H1 (cell line): ENCODE measurements around the gene NCAPD3. TPM values are rescaled to one million over a fixed set of nuclear protein-coding genes. Genes with fewer than 3 reads are reported as not detected.

ENCODE experiments used
- CTCF ChIA-PET: fragments of 300-600 bp; sonication (Branson Sonifier 250); formaldehyde crosslinking; loops from one replicate; lab custom pipeline; 2021; ENCODE audit not compliant: partially characterized antibody; lab: Charles Lee
- POLR2A ChIA-PET: fragments of 300-600 bp; sonication (Branson Sonifier 250); formaldehyde crosslinking; loops from one replicate; lab custom pipeline; 2021; ENCODE audit warnings: inconsistent platforms; ENCODE audit not compliant: partially characterized antibody; lab: Charles Lee
- DNase-seq, 2 experiments: peaks; one replicate each; pipeline versions ENCODE4 v3.0.0 to v3.0.0-alpha.2; 2010 to 2022; ENCODE audit warnings: low spot score in 2 of 2, low read depth in 1 of 2, mixed read lengths in 1 of 2
- FAIRE-seq: peaks from 2 replicates; lab custom pipeline; 2011; peaks lifted over from hg19 to GRCh38; lab: Jason Lieb, UNC
- H2AFZ ChIP-seq: 2 replicates; pipeline ENCODE4 v1.8.1; 2012; ENCODE audit warnings: low read length, inconsistent platforms
- H2AK5ac ChIP-seq: 2 replicates; pipeline ENCODE4 v1.6.1; 2013; ENCODE audit warnings: low read depth, low read length
- H2BK120ac ChIP-seq: replicated peaks from 2 replicates; pipeline ENCODE3; 2013; ENCODE audit warnings: low read depth, low read length, inconsistent platforms
- H2BK12ac ChIP-seq: 2 replicates; pipeline ENCODE4 v1.6.1; 2013; ENCODE audit warnings: low read depth, low read length
- H2BK15ac ChIP-seq: 2 replicates; pipeline ENCODE4 v1.6.1; 2013; ENCODE audit warnings: low read length
- H2BK20ac ChIP-seq: 2 replicates; pipeline ENCODE4 v1.6.1; 2013; ENCODE audit warnings: low read length
- H2BK5ac ChIP-seq: 2 replicates; pipeline ENCODE4 v1.6.1; 2013; ENCODE audit warnings: low read depth, low read length
- H3K14ac ChIP-seq: 2 replicates; pipeline ENCODE4 v1.6.1; 2013; ENCODE audit warnings: inconsistent platforms; ENCODE audit not compliant: insufficient read length
- H3K18ac ChIP-seq: 2 replicates; pipeline ENCODE4 v1.6.1; 2013; ENCODE audit warnings: low read length; ENCODE audit errors: extremely low read depth
- H3K23ac ChIP-seq: 2 replicates; pipeline ENCODE4 v1.6.1; 2013; ENCODE audit warnings: inconsistent platforms; ENCODE audit not compliant: insufficient read length
- H3K23me2 ChIP-seq: 2 replicates; pipeline ENCODE4 v1.6.1; 2013; ENCODE audit warnings: low read depth, low read length
- H3K27ac ChIP-seq: 2 replicates; pipeline ENCODE4 v1.6.1; 2011; ENCODE audit warnings: low read depth, low read length, inconsistent platforms
- H3K27me3 ChIP-seq, 4 experiments: replicated peaks in 1 of 4; 1 replicate in 1 of 4; 2 replicates in 3 of 4; pipeline versions ENCODE4 v1.6.1 to v1.8.1; 2011 to 2013; ENCODE audit warnings: low read length in 3 of 4, mild to moderate bottlenecking in 3 of 4, inconsistent platforms in 2 of 4, mixed read lengths in 2 of 4, moderate library complexity in 1 of 4; ENCODE audit not compliant: control insufficient read depth in 3 of 4, insufficient read depth in 3 of 4; ENCODE audit errors: extremely low read depth in 1 of 4
- H3K36me3 ChIP-seq, 4 experiments: 2 replicates each; pipeline versions ENCODE4 v1.6.1 to v1.8.1; 2011 to 2013; ENCODE audit warnings: mild to moderate bottlenecking in 4 of 4, low read length in 3 of 4, moderate library complexity in 2 of 4, control low read depth in 1 of 4, inconsistent platforms in 1 of 4; ENCODE audit not compliant: insufficient read depth in 4 of 4, control insufficient read depth in 2 of 4
- H3K4ac ChIP-seq: replicated peaks from 2 replicates; pipeline ENCODE3; 2013; ENCODE audit warnings: low read length, low read depth, mixed read lengths, inconsistent platforms; ENCODE audit not compliant: insufficient read length
- H3K4me1 ChIP-seq, 4 experiments: replicated peaks in 1 of 4; 1 replicate in 1 of 4; 2 replicates in 3 of 4; pipeline versions ENCODE4 v1.6.1 to v1.8.1; 2011 to 2013; ENCODE audit warnings: low read length in 3 of 4, inconsistent platforms in 2 of 4, mixed read lengths in 1 of 4; ENCODE audit not compliant: insufficient read depth in 4 of 4, control insufficient read depth in 3 of 4
- H3K4me2 ChIP-seq, 2 experiments: 2 replicates each; pipeline versions ENCODE4 v1.6.1 to v1.8.1; 2011 to 2013; ENCODE audit warnings: low read depth in 2 of 2, low read length in 2 of 2, control low read depth in 1 of 2, inconsistent platforms in 1 of 2, mild to moderate bottlenecking in 1 of 2; ENCODE audit not compliant: insufficient read depth in 1 of 2
- H3K4me3 ChIP-seq, 4 experiments: fragments of 200-600, 300-600 bp in 1 of 4; sonication (generic), shearing (Covaris generic), sonication (Bioruptor Twin) in 1 of 4; 2 replicates each; pipeline versions ENCODE4 v1.5.1 to v1.8.1; 2011 to 2016; ENCODE audit warnings: low read length in 4 of 4, low read depth in 3 of 4, control low read depth in 2 of 4, inconsistent platforms in 2 of 4, mild to moderate bottlenecking in 2 of 4, mixed read lengths in 1 of 4, moderate library complexity in 1 of 4; ENCODE audit not compliant: insufficient read depth in 2 of 4; ENCODE audit errors: extremely low read depth in 1 of 4
- H3K56ac ChIP-seq: replicated peaks from 2 replicates; pipeline ENCODE3; 2013; ENCODE audit warnings: low read depth, mild to moderate bottlenecking, mixed read lengths, low read length, inconsistent platforms; ENCODE audit not compliant: insufficient read length
- H3K79me1 ChIP-seq: 2 replicates; pipeline ENCODE4 v1.6.1; 2013; ENCODE audit warnings: low read depth, low read length, control low read depth
- H3K79me2 ChIP-seq, 2 experiments: 2 replicates each; pipeline versions ENCODE4 v1.6.1 to v1.8.1; 2012 to 2013; ENCODE audit warnings: low read length in 2 of 2, mild to moderate bottlenecking in 2 of 2, inconsistent platforms in 1 of 2; ENCODE audit not compliant: insufficient read depth in 2 of 2, control insufficient read depth in 1 of 2
- H3K9ac ChIP-seq, 4 experiments: replicated peaks in 1 of 4; 1 replicate in 1 of 4; 2 replicates in 3 of 4; pipeline versions ENCODE4 v1.6.1 to v1.8.1; 2011 to 2013; ENCODE audit warnings: low read depth in 3 of 4, low read length in 3 of 4, control low read depth in 2 of 4, mild to moderate bottlenecking in 2 of 4, moderate library complexity in 2 of 4, inconsistent platforms in 1 of 4; ENCODE audit errors: extremely low read depth in 1 of 4
- H3K9me3 ChIP-seq, 2 experiments: 2 replicates each; pipeline versions ENCODE4 v1.6.1 to v1.8.1; 2012 to 2013; ENCODE audit warnings: mild to moderate bottlenecking in 2 of 2, moderate library complexity in 2 of 2, control low read depth in 1 of 2, inconsistent platforms in 1 of 2, low read depth in 1 of 2, low read length in 1 of 2, mixed read lengths in 1 of 2; ENCODE audit not compliant: insufficient read depth in 2 of 2
- H4K20me1 ChIP-seq, 2 experiments: replicated peaks in 1 of 2; 2 replicates each; pipeline versions ENCODE3 to v1.8.1; 2011 to 2013; ENCODE audit warnings: inconsistent platforms in 2 of 2, low read length in 2 of 2, mild to moderate bottlenecking in 1 of 2; ENCODE audit not compliant: insufficient read depth in 2 of 2, control insufficient read depth in 1 of 2
- H4K5ac ChIP-seq: 2 replicates; pipeline ENCODE4 v1.6.1; 2013; ENCODE audit warnings: low read length, low read depth, mixed read lengths, inconsistent platforms; ENCODE audit not compliant: insufficient read length
- H4K8ac ChIP-seq: 2 replicates; pipeline ENCODE4 v1.8.0; 2013; ENCODE audit warnings: mild to moderate bottlenecking, moderate library complexity, low read length, inconsistent platforms; ENCODE audit not compliant: insufficient read depth; ENCODE audit errors: extremely low read depth
- H4K91ac ChIP-seq: replicated peaks from 2 replicates; pipeline ENCODE3; 2013; ENCODE audit warnings: low read length, mixed read lengths, inconsistent platforms; ENCODE audit not compliant: insufficient read length
- CHD1 ChIP-seq: IDR thresholded peaks from 2 replicates; pipeline ENCODE4 v1.6.1; 2012; ENCODE audit warnings: low read depth, low read length, improper control_type of control experiment
- MAFK ChIP-seq: IDR thresholded peaks from 2 replicates; pipeline ENCODE4 v1.6.1; 2012; ENCODE audit warnings: low read depth, mild to moderate bottlenecking, improper control_type of control experiment, low read length
- POLR2A ChIP-seq, 2 experiments: IDR thresholded peaks; 1 replicate in 1 of 2; 2 replicates in 1 of 2; pipeline ENCODE4 v1.6.1; 2011; ENCODE audit warnings: low read depth in 2 of 2, low read length in 2 of 2, mild to moderate bottlenecking in 2 of 2; ENCODE audit errors: control extremely low read depth in 1 of 2
- RFX5 ChIP-seq: IDR thresholded peaks from 2 replicates; pipeline ENCODE4 v1.6.1; 2011; ENCODE audit warnings: low read depth, low read length, improper control_type of control experiment, borderline replicate concordance
- SP2 ChIP-seq: IDR thresholded peaks from 2 replicates; pipeline ENCODE4 v1.6.1; 2012; ENCODE audit warnings: mild to moderate bottlenecking, low read length, inconsistent platforms
- WGBS, 2 experiments: shearing (Covaris generic) in 1 of 2; methylation state at CpG; one replicate each; pipeline versions ENCODE4 v1.1.6 to v1.1.7; 2013 to 2015; ENCODE audit warnings: low lambda C conversion rate in 2 of 2, mixed read lengths in 2 of 2, inconsistent platforms in 1 of 2, low coverage in 1 of 2, missing lambda C conversion rate in 1 of 2; ENCODE audit not compliant: insufficient replicate concordance in 2 of 2, insufficient coverage in 1 of 2, insufficient read length in 1 of 2; ENCODE audit errors: extremely low coverage in 1 of 2, missing lambda C conversion rate in 1 of 2; 5-methylcytosine and 5-hydroxymethylcytosine counted together
- polyA plus RNA-seq, 7 experiments: library from polyadenylated mRNA; depleted of rRNA in 3 of 7; stranded (reverse) in 5 of 7; unstranded in 2 of 7; fragments of >200 nt in 5 of 7; fragments of 200-250 nt in 2 of 7; gene quantifications; 1 replicate in 5 of 7; 2 replicates in 1 of 7; 4 replicates in 1 of 7; pipeline versions ENCODE4 v1.2.1 to v1.2.3, GENCODE V29; 2011 to 2013; ENCODE audit warnings: missing spikeins in 2 of 7, mixed read lengths in 2 of 7
- total RNA-seq: library from RNA; stranded (reverse); fragmentation: NEBNext Ultra II Directional; extraction: Animal tissue kit (Norgen Biotek cat#: 25700); gene quantifications from 2 replicates; pipeline ENCODE4 v1.2.1, GENCODE V29; 2021

The NCAPD3 gene
- total and polyA plus RNA-seq, 2 of the 8 experiments (the other 6 are each of a cell fraction or from before 2014, with no cell fraction given): 26.5 to 55.2 TPM

GRCh38 chr11:134248910-134249480, 25.2 kb upstream of the NCAPD3 start:
- no peak overlapping the region for H3K4me3 ChIP-seq
- TF ChIP-seq RFX5 (no peak), SP2 (no peak), POLR2A (IDR thresholded peaks at IDR 0.05; ENCODE audit: control extremely low read depth in 1 of 2, low read depth in 2 of 2, low read length in 2 of 2) (no peak), MAFK (no peak), CHD1 (no peak)
- TF ChIP-seq, all 59 proteins: peak for 0
- H2BK15ac ChIP-seq: no peak overlapping the region
- no peak overlapping the region for H4K91ac ChIP-seq
- FAIRE-seq: no peak
- no peak overlapping the region for H2AK5ac ChIP-seq
- H3K4ac ChIP-seq: no peak overlapping the region
- H3K27ac ChIP-seq: no peak overlapping the region
- no peak overlapping the region for H3K4me2 ChIP-seq
- peaks cover 15 to 38% (median 32%) of the 10 kb centered on the region in 4 experiments for H3K36me3 ChIP-seq
- CTCF ChIA-PET: interaction anchor here (1.4 to 1.5 kb wide), 3 partner anchors 10 to 41 kb away, joined by 4 to 5 read pairs (median 4); no protein-coding TSS in a partner anchor
- DNase-seq: no peak
- H3K23ac ChIP-seq: no peak overlapping the region
- H2BK120ac ChIP-seq: no peak overlapping the region
- 91% methylated on average over 7 of the region's 7 CpGs; no CpG with 5 or more reads in 1 of the 2 experiments for WGBS, 2 experiments
- POLR2A ChIA-PET: interaction anchor here (1.2 to 1.5 kb wide), 4 partner anchors 8 to 27 kb away, joined by 3 to 5 read pairs (median 3); partner anchors contain the start of gene GLB1L3
- no peak overlapping the region for H4K8ac ChIP-seq
- H3K27me3 ChIP-seq: no peaks in the 10 kb centered on the region
- H3K9ac ChIP-seq: no peak overlapping the region
- H3K9me3 ChIP-seq: no peaks in the 10 kb centered on the region
- H2AFZ ChIP-seq: no peak overlapping the region
- no peak overlapping the region for H3K18ac ChIP-seq
- H3K79me2 ChIP-seq: peaks cover 5 to 9% of the 10 kb centered on the region in 2 experiments; a peak in 3 of 4 replicates
- no peaks in the 10 kb centered on the region for H3K79me1 ChIP-seq
- no peak overlapping the region for H3K56ac ChIP-seq
- peaks cover 0 to 7% (median 2%) of the 10 kb centered on the region in 4 experiments; a peak in 3 of 7 replicates for H3K4me1 ChIP-seq
- no peak overlapping the region for H2BK20ac ChIP-seq
- no peaks in the 10 kb centered on the region for H4K20me1 ChIP-seq
- H2BK12ac ChIP-seq: no peak overlapping the region
- H2BK5ac ChIP-seq: no peak overlapping the region
- no peak overlapping the region for H3K14ac ChIP-seq
- no peak overlapping the region for H4K5ac ChIP-seq
- peaks cover 9% of the 10 kb centered on the region; the same call in 1 of the 2 replicates for H3K23me2 ChIP-seq
